GM12874 (cell line): ENCODE measurements around the gene SARS1.

Experiments used
- TF ChIP-seq, protein P1 (sequence below): IDR thresholded peaks from 2 replicates; pipeline ENCODE4 v1.5.1; 2011; ENCODE audit warnings: low read depth, mild to moderate bottlenecking, control low read depth, low read length, moderate library complexity; ENCODE audit not compliant: insufficient read depth

The SARS1 gene

DNA sequence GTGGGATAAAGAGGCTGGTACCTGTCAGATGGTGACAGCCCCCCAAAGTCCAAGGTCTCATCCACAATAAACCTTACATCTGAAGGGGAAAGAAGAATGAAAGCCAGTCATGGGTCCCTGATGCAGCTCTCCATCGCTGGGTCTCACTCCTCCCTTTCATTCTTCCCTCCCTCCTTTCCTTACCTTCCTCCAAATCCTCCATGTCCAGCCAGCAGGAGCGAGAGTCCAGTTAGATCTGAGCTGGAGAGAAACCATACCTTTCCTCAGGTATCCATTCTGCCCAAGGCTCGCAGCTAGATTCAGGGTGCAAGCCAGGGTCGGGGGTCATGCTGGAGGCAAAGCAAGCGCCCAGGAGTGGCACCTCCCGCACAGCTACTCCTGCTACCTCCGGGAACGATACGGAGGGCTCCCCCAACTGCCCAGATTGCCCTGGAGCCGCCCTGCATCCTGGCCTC lies 68.8 kb downstream of the SARS1 start:
- TF ChIP-seq, protein P1, sequence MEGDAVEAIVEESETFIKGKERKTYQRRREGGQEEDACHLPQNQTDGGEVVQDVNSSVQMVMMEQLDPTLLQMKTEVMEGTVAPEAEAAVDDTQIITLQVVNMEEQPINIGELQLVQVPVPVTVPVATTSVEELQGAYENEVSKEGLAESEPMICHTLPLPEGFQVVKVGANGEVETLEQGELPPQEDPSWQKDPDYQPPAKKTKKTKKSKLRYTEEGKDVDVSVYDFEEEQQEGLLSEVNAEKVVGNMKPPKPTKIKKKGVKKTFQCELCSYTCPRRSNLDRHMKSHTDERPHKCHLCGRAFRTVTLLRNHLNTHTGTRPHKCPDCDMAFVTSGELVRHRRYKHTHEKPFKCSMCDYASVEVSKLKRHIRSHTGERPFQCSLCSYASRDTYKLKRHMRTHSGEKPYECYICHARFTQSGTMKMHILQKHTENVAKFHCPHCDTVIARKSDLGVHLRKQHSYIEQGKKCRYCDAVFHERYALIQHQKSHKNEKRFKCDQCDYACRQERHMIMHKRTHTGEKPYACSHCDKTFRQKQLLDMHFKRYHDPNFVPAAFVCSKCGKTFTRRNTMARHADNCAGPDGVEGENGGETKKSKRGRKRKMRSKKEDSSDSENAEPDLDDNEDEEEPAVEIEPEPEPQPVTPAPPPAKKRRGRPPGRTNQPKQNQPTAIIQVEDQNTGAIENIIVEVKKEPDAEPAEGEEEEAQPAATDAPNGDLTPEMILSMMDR = no peak

DNA sequence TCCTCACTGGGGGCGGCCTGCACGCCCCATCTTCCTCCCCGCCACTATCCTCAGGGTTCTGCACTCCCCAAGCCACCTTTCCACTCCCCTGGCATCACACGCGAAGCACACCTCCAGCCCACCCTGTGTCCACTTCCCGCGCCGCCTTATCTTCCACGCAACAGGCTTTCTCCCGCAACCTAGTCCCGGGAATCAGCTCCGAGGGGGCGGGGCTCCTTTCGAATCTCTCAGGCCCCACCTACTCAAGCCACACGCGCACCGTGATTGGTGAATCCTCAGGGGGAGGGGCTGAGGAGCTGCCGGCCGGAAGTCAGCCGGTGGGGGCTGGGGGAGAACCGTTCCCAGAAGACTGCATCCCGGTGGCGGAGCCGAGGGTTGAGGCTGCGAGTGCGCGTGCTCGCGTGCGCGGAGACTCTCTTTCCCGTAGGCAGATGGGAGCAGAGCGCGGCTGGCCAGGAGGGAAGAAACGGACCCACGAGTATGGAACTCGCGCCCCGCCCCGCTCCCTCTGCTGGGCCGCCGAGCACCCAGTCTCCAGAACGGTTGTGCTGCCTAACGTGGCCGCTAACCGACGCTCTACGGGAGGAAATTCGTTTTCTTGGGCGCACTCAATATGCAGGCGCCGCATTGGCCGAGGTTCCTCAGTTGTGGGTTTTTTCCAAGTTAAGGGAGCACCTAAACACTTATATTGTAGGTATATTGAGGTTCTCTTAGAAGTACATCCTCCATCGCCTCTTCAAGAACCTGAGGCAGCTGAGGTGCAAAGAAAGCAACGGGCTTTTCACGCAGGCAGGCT lies 69.4 kb downstream of the SARS1 start, which contains the start of gene PSRC1:
TSS of gene PSRC1 (minus strand) at position 194 of the 796 bp plus-strand sequence.
- TF ChIP-seq, protein P1 = peak; percentile 48; the same call in 1 of the 2 replicates

DNA sequence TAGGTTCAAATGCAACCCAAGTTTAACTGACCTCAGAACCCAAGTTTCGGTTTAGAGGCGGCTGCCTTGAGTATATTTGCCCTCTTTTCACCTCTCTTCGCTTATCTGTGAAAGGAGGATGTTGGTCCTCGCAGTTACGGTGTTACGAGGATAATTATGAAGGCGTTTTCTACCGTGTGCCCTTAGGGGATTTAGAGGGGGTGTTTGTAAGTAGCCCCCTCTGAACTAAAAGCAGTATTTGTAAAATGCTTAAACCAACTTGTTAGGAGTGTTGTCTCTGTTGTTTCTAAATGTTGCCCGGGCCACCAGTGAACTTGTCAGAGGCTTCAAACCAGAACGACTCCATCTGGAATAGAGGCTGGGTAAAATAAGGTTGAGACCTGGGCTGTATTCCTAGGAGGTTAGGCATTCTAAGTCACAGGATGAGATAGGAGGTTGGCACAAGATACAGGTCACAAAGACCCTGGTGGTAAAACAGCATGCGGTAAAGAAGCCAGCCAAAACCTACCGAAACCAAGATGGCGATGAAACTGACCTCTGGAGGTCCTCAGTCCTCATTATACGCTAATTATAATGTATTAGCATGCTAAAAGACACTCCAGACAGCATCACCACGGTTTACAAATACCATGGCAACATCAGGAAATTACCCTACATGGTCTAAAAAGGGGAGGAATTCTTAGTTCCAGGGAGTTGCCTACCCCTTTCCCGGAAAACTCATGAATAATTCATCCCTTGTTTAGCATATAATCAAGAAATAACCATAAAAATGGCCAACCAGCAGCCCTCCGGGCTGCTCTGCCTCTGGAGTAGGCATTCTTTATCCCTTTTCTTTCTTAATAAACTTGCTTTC lies 70.3 kb downstream of the SARS1 start:
- TF ChIP-seq, protein P1 = no peak
